Mesenchymal stem cell (in vitro differentiated cells and primary cell): ENCODE data around the gene ZBED4.

Source experiments
- DNase-seq: peaks from one replicate; pipeline ENCODE4 v3.0.0-alpha.2; 2013
- H2AFZ ChIP-seq: one replicate; pipeline ENCODE4 v1.6.1; 2013; ENCODE audit warnings: low read depth, mild to moderate bottlenecking, control low read depth, inconsistent platforms, low read length, moderate library complexity
- H2AK5ac ChIP-seq: 2 replicates; pipeline ENCODE4 v1.6.1; 2013; ENCODE audit warnings: low read length, moderate library complexity, mild to moderate bottlenecking, inconsistent platforms; ENCODE audit not compliant: severe bottlenecking
- H2BK120ac ChIP-seq: one replicate; pipeline ENCODE4 v1.6.1; 2013; ENCODE audit warnings: low read depth, mild to moderate bottlenecking, inconsistent platforms, low read length, moderate library complexity
- H2BK12ac ChIP-seq, 2 experiments: one replicate each; pipeline ENCODE4 v1.6.1; 2013; ENCODE audit warnings: inconsistent platforms in 2 of 2, low read length in 2 of 2, mild to moderate bottlenecking in 2 of 2, moderate library complexity in 2 of 2, control low read depth in 1 of 2
- H2BK15ac ChIP-seq: one replicate; pipeline ENCODE4 v1.6.1; 2013; ENCODE audit warnings: mild to moderate bottlenecking, low read depth, inconsistent platforms; ENCODE audit not compliant: poor library complexity, severe bottlenecking
- H2BK5ac ChIP-seq: 2 replicates; pipeline ENCODE4 v1.6.1; 2013; ENCODE audit warnings: low read depth, mild to moderate bottlenecking, low read length, control low read depth, inconsistent platforms; ENCODE audit not compliant: poor library complexity, severe bottlenecking
- H3K14ac ChIP-seq, 2 experiments: one replicate each; pipeline ENCODE4 v1.6.1; 2013; ENCODE audit warnings: inconsistent platforms in 2 of 2, low read length in 2 of 2, control low read depth in 1 of 2, mild to moderate bottlenecking in 1 of 2, moderate library complexity in 1 of 2
- H3K18ac ChIP-seq, 2 experiments: one replicate each; pipeline ENCODE4 v1.6.1; 2013; ENCODE audit warnings: inconsistent platforms in 2 of 2, low read length in 2 of 2, control low read depth in 1 of 2, low read depth in 1 of 2, mild to moderate bottlenecking in 1 of 2
- H3K23ac ChIP-seq, 2 experiments: one replicate each; pipeline ENCODE4 v1.6.1; 2013; ENCODE audit warnings: inconsistent platforms in 2 of 2, low read length in 2 of 2, mild to moderate bottlenecking in 2 of 2, moderate library complexity in 2 of 2, control low read depth in 1 of 2
- H3K27ac ChIP-seq: 2 replicates; pipeline ENCODE4 v1.5.1; 2013; ENCODE audit warnings: mild to moderate bottlenecking, moderate library complexity, low read length, control low read depth, inconsistent platforms; ENCODE audit not compliant: poor library complexity, severe bottlenecking
- H3K27me3 ChIP-seq, 2 experiments: 2 replicates each; pipeline versions ENCODE4 v1.6.1 to v1.7.0; 2013; ENCODE audit warnings: low read length in 2 of 2, mild to moderate bottlenecking in 2 of 2, moderate library complexity in 2 of 2, control low read depth in 1 of 2, inconsistent platforms in 1 of 2; ENCODE audit not compliant: control insufficient read depth in 1 of 2, insufficient read depth in 1 of 2
- H3K36me3 ChIP-seq, 2 experiments: 2 replicates each; pipeline versions ENCODE4 v1.6.1 to v1.7.0; 2013; ENCODE audit warnings: low read length in 2 of 2, control low read depth in 1 of 2, inconsistent platforms in 1 of 2, low read depth in 1 of 2, mild to moderate bottlenecking in 1 of 2; ENCODE audit not compliant: insufficient read depth in 2 of 2, control insufficient read depth in 1 of 2
- H3K4ac ChIP-seq, 2 experiments: one replicate each; pipeline ENCODE4 v1.6.1; 2013; ENCODE audit warnings: inconsistent platforms in 2 of 2, low read length in 2 of 2, mild to moderate bottlenecking in 2 of 2, moderate library complexity in 2 of 2, control low read depth in 1 of 2, low read depth in 1 of 2
- H3K4me1 ChIP-seq: 2 replicates; pipeline ENCODE4 v1.6.1; 2013; ENCODE audit warnings: low read depth, low read length, control low read depth; ENCODE audit not compliant: control insufficient read depth, insufficient read depth
- H3K4me2 ChIP-seq: 2 replicates; pipeline ENCODE4 v1.6.1; 2013; ENCODE audit warnings: low read length, mild to moderate bottlenecking, inconsistent platforms; ENCODE audit not compliant: poor library complexity, severe bottlenecking
- H3K4me3 ChIP-seq, 2 experiments: 2 replicates each; pipeline versions ENCODE4 v1.5.1 to v1.7.0; 2013; ENCODE audit warnings: low read length in 2 of 2, mild to moderate bottlenecking in 2 of 2, control low read depth in 1 of 2, low read depth in 1 of 2; ENCODE audit not compliant: insufficient read depth in 1 of 2
- H3K79me1 ChIP-seq: replicated peaks from 2 replicates; pipeline ENCODE4 v1.6.1; 2013; ENCODE audit warnings: mild to moderate bottlenecking, control low read depth, low read length, inconsistent platforms; ENCODE audit not compliant: poor library complexity, severe bottlenecking
- H3K9ac ChIP-seq: 2 replicates; pipeline ENCODE4 v1.7.0; 2013; ENCODE audit warnings: mild to moderate bottlenecking, low read length, moderate library complexity
- H3K9me3 ChIP-seq: 2 replicates; pipeline ENCODE4 v1.7.0; 2013; ENCODE audit warnings: mild to moderate bottlenecking, low read length; ENCODE audit not compliant: control insufficient read depth
- H4K8ac ChIP-seq: one replicate; pipeline ENCODE4 v1.6.1; 2013; ENCODE audit warnings: inconsistent platforms, mild to moderate bottlenecking, low read length, moderate library complexity
- H4K91ac ChIP-seq: one replicate; pipeline ENCODE4 v1.6.1; 2013; ENCODE audit warnings: mild to moderate bottlenecking, low read length, inconsistent platforms
- WGBS: methylation state at CpG from one replicate; pipeline ENCODE4 v1.1.7; 2013; ENCODE audit warnings: mixed read lengths; 5-methylcytosine and 5-hydroxymethylcytosine counted together

ZBED4 gene

GRCh38 chr22:49923445-49923844, 69.8 kb downstream of the ZBED4 start:
- H3K36me3 ChIP-seq, result peaks cover 43 to 50% of the 10 kb centered on the region in 2 experiments
- no peak overlapping the region for H3K14ac ChIP-seq
- no peak overlapping the region for H2BK12ac ChIP-seq
- H3K4me1 ChIP-seq, result peaks cover 18% of the 10 kb centered on the region
- no peak overlapping the region for H3K23ac ChIP-seq
- no peak for DNase-seq
- no peak overlapping the region for H4K8ac ChIP-seq
- H2BK15ac ChIP-seq, result no peak overlapping the region
- H3K27me3 ChIP-seq, result no peaks in the 10 kb centered on the region
- no peak overlapping the region for H2BK120ac ChIP-seq
- H2BK5ac ChIP-seq, result no peak overlapping the region
- no peak overlapping the region for H3K4me3 ChIP-seq
- no peak overlapping the region for H3K27ac ChIP-seq
- peaks cover 12% of the 10 kb centered on the region for H3K79me1 ChIP-seq
- no peak overlapping the region for H3K18ac ChIP-seq
- no peak overlapping the region for H2AFZ ChIP-seq
- H3K4ac ChIP-seq, result no peak overlapping the region
- H3K4me2 ChIP-seq, result no peak overlapping the region
- H3K9me3 ChIP-seq, result no peaks in the 10 kb centered on the region
- WGBS, result 89% methylated on average over 16 of the region's 16 CpGs
- H2AK5ac ChIP-seq, result no peak overlapping the region
- H4K91ac ChIP-seq, result no peak overlapping the region
- no peak overlapping the region for H3K9ac ChIP-seq

- 97% methylated on average over 31 of the region's 31 CpGs for WGBS
Observed at GRCh38 chr22:49924113-49924833, 70.6 kb downstream of the ZBED4 start.

GRCh38 chr22:49925525-49926128, 72.0 kb downstream of the ZBED4 start:
- H2AK5ac ChIP-seq, result no peak overlapping the region
- no peak for DNase-seq
- no peaks in the 10 kb centered on the region for H3K79me1 ChIP-seq
- H3K4me3 ChIP-seq, result no peak overlapping the region
- H2BK15ac ChIP-seq, result no peak overlapping the region
- H3K27ac ChIP-seq, result no peak overlapping the region
- no peak overlapping the region for H2BK12ac ChIP-seq
- no peak overlapping the region for H3K4ac ChIP-seq
- no peak overlapping the region for H3K23ac ChIP-seq
- no peak overlapping the region for H2AFZ ChIP-seq
- no peak overlapping the region for H3K4me2 ChIP-seq
- no peak overlapping the region for H3K18ac ChIP-seq
- 96% methylated on average over 24 of the region's 24 CpGs for WGBS
- H2BK5ac ChIP-seq, result no peak overlapping the region
- peaks cover 20% of the 10 kb centered on the region for H3K4me1 ChIP-seq
- H4K8ac ChIP-seq, result no peak overlapping the region
- no peak overlapping the region for H3K14ac ChIP-seq
- no peak overlapping the region for H4K91ac ChIP-seq
- H3K36me3 ChIP-seq, result peaks cover 34 to 43% of the 10 kb centered on the region in 2 experiments
- H3K9ac ChIP-seq, result no peak overlapping the region
- peaks cover 4 to 5% of the 10 kb centered on the region in 2 experiments for H3K27me3 ChIP-seq
- H2BK120ac ChIP-seq, result no peak overlapping the region
- no peaks in the 10 kb centered on the region for H3K9me3 ChIP-seq

More at GRCh38 chr22:49924113-49924833, 70.6 kb downstream of the ZBED4 start:
- Histone ChIP-seq H3K4me3 (no peak overlapping the region), H4K91ac (no peak overlapping the region), H3K4me1 (peaks cover 16% of the 10 kb centered on the region), H2BK5ac (no peak overlapping the region), H3K9ac (no peak overlapping the region), H2BK120ac (no peak overlapping the region), H3K18ac (no peak overlapping the region), H3K27me3 (no peaks in the 10 kb centered on the region), H3K9me3 (no peaks in the 10 kb centered on the region), H3K79me1 (peaks cover 5% of the 10 kb centered on the region), H3K4me2 (no peak overlapping the region), H2BK12ac (no peak overlapping the region), H3K14ac (no peak overlapping the region), H3K36me3 (peaks cover 43 to 50% of the 10 kb centered on the region in 2 experiments), H2AK5ac (no peak overlapping the region), H3K27ac (no peak overlapping the region), H2BK15ac (no peak overlapping the region), H3K4ac (no peak overlapping the region), H2AFZ (no peak overlapping the region), H4K8ac (no peak overlapping the region), H3K23ac (no peak overlapping the region)
- no peak for DNase-seq

- Histone ChIP-seq H2AFZ (no peak overlapping the region), H3K23ac (no peak overlapping the region), H2BK12ac (no peak overlapping the region), H2BK120ac (no peak overlapping the region), H3K36me3 (peaks cover 21 to 30% of the 10 kb centered on the region in 2 experiments), H2AK5ac (no peak overlapping the region), H3K9ac (no peak overlapping the region), H4K8ac (no peak overlapping the region), H3K4me1 (peaks cover 22% of the 10 kb centered on the region), H3K18ac (no peak overlapping the region), H3K27me3 (peaks cover 4 to 5% of the 10 kb centered on the region in 2 experiments), H4K91ac (no peak overlapping the region), H2BK15ac (no peak overlapping the region), H2BK5ac (no peak overlapping the region), H3K27ac (no peak overlapping the region), H3K9me3 (no peaks in the 10 kb centered on the region), H3K14ac (no peak overlapping the region), H3K4ac (no peak overlapping the region), H3K4me3 (no peak overlapping the region), H3K79me1 (no peaks in the 10 kb centered on the region), H3K4me2 (no peak overlapping the region)
- no peak for DNase-seq
- WGBS, result 86% methylated on average over 18 of the region's 18 CpGs
Observed at GRCh38 chr22:49926916-49927315, 73.3 kb downstream of the ZBED4 start.
